HL-60 (cell line): ENCODE data around the gene MYO3A.

Experiments
- DNase-seq, 2 experiments: peaks; one replicate each; pipeline ENCODE4 v3.0.0-alpha.2; 2010 to 2020; ENCODE audit warnings: low read depth in 1 of 2, low spot score in 1 of 2
- H3K27ac ChIP-seq: fragments of 250-450 bp; sonication (Bioruptor Pico); replicated peaks from 2 replicates; pipeline ENCODE4 v1.5.1; 2020; ENCODE audit warnings: mild to moderate bottlenecking, moderate library complexity
- H3K27me3 ChIP-seq: fragments of 250-450 bp; sonication (Bioruptor Pico); 2 replicates; pipeline ENCODE4 v1.5.1; 2021; ENCODE audit warnings: mild to moderate bottlenecking, moderate library complexity; ENCODE audit not compliant: insufficient read depth, poor library complexity, severe bottlenecking
- H3K4me3 ChIP-seq: replicated peaks from 2 replicates; pipeline ENCODE4 v1.5.1; 2011; ENCODE audit warnings: mild to moderate bottlenecking, control low read depth, low read length; ENCODE audit not compliant: insufficient read depth
- GABPA ChIP-seq: IDR thresholded peaks from 2 replicates; pipeline ENCODE4 v1.6.1; 2012; ENCODE audit warnings: low read depth
- POLR2AphosphoS5 ChIP-seq: IDR thresholded peaks from 2 replicates; pipeline ENCODE4 v1.6.1; 2012; ENCODE audit warnings: low read depth
- REST ChIP-seq: IDR thresholded peaks from 2 replicates; pipeline ENCODE4 v1.6.1; 2012; ENCODE audit warnings: low read depth; ENCODE audit not compliant: insufficient replicate concordance
- SPI1 ChIP-seq: IDR thresholded peaks from 2 replicates; pipeline ENCODE4 v1.6.1; 2012; ENCODE audit warnings: low read depth, mild to moderate bottlenecking, borderline replicate concordance
- TF ChIP-seq, protein P1 (sequence below): IDR thresholded peaks from one replicate; pipeline ENCODE4 v1.5.1; 2011; ENCODE audit warnings: low read length, control low read depth, inconsistent platforms; ENCODE audit not compliant: insufficient read depth

Gene MYO3A

GRCh38 chr10:26225322-26225721 lies 291.3 kb downstream of the MYO3A start:
- H3K4me3 ChIP-seq: no peak overlapping the region
- H3K27ac ChIP-seq: no peak overlapping the region
- peaks cover 11% of the 10 kb centered on the region for H3K27me3 ChIP-seq
- TF ChIP-seq, protein P1, sequence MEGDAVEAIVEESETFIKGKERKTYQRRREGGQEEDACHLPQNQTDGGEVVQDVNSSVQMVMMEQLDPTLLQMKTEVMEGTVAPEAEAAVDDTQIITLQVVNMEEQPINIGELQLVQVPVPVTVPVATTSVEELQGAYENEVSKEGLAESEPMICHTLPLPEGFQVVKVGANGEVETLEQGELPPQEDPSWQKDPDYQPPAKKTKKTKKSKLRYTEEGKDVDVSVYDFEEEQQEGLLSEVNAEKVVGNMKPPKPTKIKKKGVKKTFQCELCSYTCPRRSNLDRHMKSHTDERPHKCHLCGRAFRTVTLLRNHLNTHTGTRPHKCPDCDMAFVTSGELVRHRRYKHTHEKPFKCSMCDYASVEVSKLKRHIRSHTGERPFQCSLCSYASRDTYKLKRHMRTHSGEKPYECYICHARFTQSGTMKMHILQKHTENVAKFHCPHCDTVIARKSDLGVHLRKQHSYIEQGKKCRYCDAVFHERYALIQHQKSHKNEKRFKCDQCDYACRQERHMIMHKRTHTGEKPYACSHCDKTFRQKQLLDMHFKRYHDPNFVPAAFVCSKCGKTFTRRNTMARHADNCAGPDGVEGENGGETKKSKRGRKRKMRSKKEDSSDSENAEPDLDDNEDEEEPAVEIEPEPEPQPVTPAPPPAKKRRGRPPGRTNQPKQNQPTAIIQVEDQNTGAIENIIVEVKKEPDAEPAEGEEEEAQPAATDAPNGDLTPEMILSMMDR: no peak
- TF ChIP-seq REST: no peak
- no peak for TF ChIP-seq SPI1
- TF ChIP-seq POLR2AphosphoS5: no peak
- no peak for TF ChIP-seq GABPA
- no peak for DNase-seq

- no peak overlapping the region for H3K4me3 ChIP-seq
- no peak overlapping the region for H3K27ac ChIP-seq
- DNase-seq: no peak
- TF ChIP-seq, protein P1: no peak
- TF ChIP-seq REST (no peak), SPI1 (no peak), GABPA (no peak), POLR2AphosphoS5 (no peak)
- H3K27me3 ChIP-seq: no peaks in the 10 kb centered on the region
Observed at GRCh38 chr10:26227786-26228185, 293.8 kb downstream of the MYO3A start.

DNA sequence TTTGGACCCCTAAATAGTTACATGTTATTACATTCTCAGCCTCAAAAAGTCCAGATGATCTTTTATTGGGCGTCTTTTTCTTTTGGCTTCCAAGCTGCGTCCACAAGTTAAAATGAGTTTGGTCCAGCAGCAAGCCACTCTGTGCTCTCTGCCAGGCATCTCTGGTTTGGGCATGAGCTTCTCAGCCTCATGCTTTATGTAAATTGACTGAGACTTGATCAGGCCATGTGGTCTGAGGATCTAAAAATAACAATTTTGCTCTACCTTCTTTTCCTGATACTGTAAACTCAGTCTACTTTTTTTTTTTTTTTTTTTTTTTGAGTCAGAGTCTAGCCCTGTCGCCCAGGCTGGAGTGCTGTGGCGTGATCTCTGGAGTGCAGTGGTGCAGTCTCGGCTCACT lies 298.1 kb downstream of the MYO3A start:
- Histone ChIP-seq H3K27ac (no peak overlapping the region), H3K4me3 (no peak overlapping the region), H3K27me3 (no peaks in the 10 kb centered on the region)
- TF ChIP-seq, protein P1: no peak
- TF ChIP-seq REST: no peak
- no peak for TF ChIP-seq SPI1
- TF ChIP-seq GABPA: no peak
- TF ChIP-seq POLR2AphosphoS5: no peak
- DNase-seq: no peak
